ENCODE results near the gene LTBP3. TPM values are rescaled to one million over a fixed set of nuclear protein-coding genes. Genes with fewer than 3 reads are reported as not detected.

The LTBP3 gene
- total RNA-seq, 2 experiments from 2014 or later = 11.2 to 13.8 TPM

GRCh38 chr11:65547446-65548125, 10.6 kb downstream of the LTBP3 start:
- Histone ChIP-seq H3K9me2 (ENCODE audit: insufficient read depth, low read length) (no peaks in the 10 kb centered on the region), H2AFZ (ENCODE audit: low read length) (peak overlapping the region; percentile 38), H4K20me1 (ENCODE audit: insufficient read depth, low read length) (no peaks in the 10 kb centered on the region), H3K4me3 (ENCODE audit: low read depth, low read length, poor library complexity, severe bottlenecking) (peak overlapping the region; percentile 65), H3K36me3 (ENCODE audit: insufficient read depth, low read length) (no peaks in the 10 kb centered on the region), H3K27ac (ENCODE audit: low read depth, low read length, poor library complexity, severe bottlenecking) (peak overlapping the region; percentile 84), H3K4me2 (ENCODE audit: low read length) (peak overlapping the region; percentile 82), H3K4me1 (ENCODE audit: insufficient read depth, low read length, poor library complexity, severe bottlenecking) (peaks cover 54% of the 10 kb centered on the region), H3K9me3 (ENCODE audit: low read length) (no peaks in the 10 kb centered on the region), H3K79me2 (ENCODE audit: insufficient read depth, low read depth, low read length) (no peaks in the 10 kb centered on the region)
- no TSS peak for BruUV-seq (replicated peaks)
- ChIA-PET CTCF (ENCODE audit: unreplicated experiment) (interaction anchor here (0.6 kb wide), 1 partner anchor 416 kb away, joined by 3 read pairs; no protein-coding TSS in a partner anchor), POLR2A (interaction anchor here (0.8 kb wide), 1 partner anchor 67 kb away, joined by 3 read pairs; the partner anchor contains the start of gene PCNX3)
- intact Hi-C loops (cut with micrococcal nuclease; ENCODE audit: unreplicated experiment) = no loop called here
- no peak for TF ChIP-seq EZH2phosphoT487 (IDR thresholded peaks at IDR 0.05; ENCODE audit: borderline replicate concordance, low read depth, low read length)
- peak; percentile 76 for TF ChIP-seq CTCF (conservative IDR thresholded peaks at IDR 0.05; ENCODE audit: low read length)
- peak; percentile 65 for DNase-seq (ENCODE audit: low spot score)

DNA sequence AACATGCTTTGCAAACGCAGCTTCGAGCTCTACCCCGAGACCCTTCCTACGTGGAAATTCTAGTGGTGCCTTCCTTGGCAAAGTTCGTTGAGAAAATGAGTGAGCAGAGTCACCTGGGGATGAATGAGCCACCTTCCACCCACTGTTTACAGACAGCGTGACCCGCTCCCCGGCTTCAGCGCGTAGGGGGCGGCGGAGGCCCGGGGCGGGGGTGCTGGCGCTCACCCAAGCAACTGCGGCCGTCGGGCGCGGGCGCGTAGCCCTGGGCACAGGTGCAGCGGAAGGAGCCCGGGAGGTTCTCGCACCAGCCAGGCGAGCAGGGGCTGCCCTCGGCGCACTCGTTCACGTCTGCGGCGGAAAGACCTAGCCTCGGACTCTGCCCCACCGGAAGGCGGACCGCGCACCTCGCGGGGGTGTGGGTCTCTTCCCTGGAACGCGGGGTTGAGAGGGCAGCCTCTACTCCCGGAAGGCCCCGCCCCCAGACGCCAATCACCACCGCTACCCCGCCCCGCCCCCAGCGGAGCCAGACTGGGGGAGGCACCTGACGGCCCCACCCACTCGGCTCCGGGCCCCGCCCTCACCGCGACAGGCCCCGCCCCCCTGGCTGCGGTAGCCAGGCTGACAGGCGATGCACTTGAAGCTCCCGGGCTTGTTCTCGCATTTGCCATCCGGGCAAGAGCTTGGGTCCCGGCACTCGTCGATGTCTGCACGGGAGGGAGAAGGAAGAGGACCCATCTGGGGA, 11.8 kb downstream of the LTBP3 start:
- intact Hi-C loops (cut with micrococcal nuclease; ENCODE audit: unreplicated experiment) = loop anchor here (1.0 kb wide), 1 partner anchor 26 kb away; the partner anchor contains the start of gene FAM89B
- Histone ChIP-seq H3K9me2 (ENCODE audit: insufficient read depth, low read length) (no peaks in the 10 kb centered on the region), H3K4me1 (ENCODE audit: insufficient read depth, low read length, poor library complexity, severe bottlenecking) (peaks cover 48% of the 10 kb centered on the region), H2AFZ (ENCODE audit: low read length) (peak overlapping the region; percentile 38; the same call in 1 of the 2 replicates), H3K9me3 (ENCODE audit: low read length) (no peaks in the 10 kb centered on the region), H3K79me2 (ENCODE audit: insufficient read depth, low read depth, low read length) (no peaks in the 10 kb centered on the region), H3K27ac (ENCODE audit: low read depth, low read length, poor library complexity, severe bottlenecking) (peak overlapping the region; percentile 84), H3K4me2 (ENCODE audit: low read length) (peak overlapping the region; percentile 82), H3K4me3 (ENCODE audit: low read depth, low read length, poor library complexity, severe bottlenecking) (peak overlapping the region; percentile 65), H3K36me3 (ENCODE audit: insufficient read depth, low read length) (no peaks in the 10 kb centered on the region), H4K20me1 (ENCODE audit: insufficient read depth, low read length) (no peaks in the 10 kb centered on the region)
- CTCF ChIA-PET (ENCODE audit: unreplicated experiment) = interaction anchor here (0.5 to 1.4 kb wide), 2 partner anchors 21 to 91 kb away, joined by 4 to 5 read pairs; partner anchors contain the start of gene SCYL1
- no peak for TF ChIP-seq EZH2phosphoT487 (IDR thresholded peaks at IDR 0.05; ENCODE audit: borderline replicate concordance, low read depth, low read length)
- TF ChIP-seq CTCF (conservative IDR thresholded peaks at IDR 0.05; ENCODE audit: low read length) = no peak
- BruUV-seq (replicated peaks) = no TSS peak
- DNase-seq (ENCODE audit: low spot score) = peak; percentile 95
- POLR2A ChIA-PET = interaction anchor here (0.8 to 1.0 kb wide), 2 partner anchors 13 to 69 kb away, joined by 3 to 4 read pairs; partner anchors contain the start of gene PCNX3

Measured in OCI-LY7 (cell line).